ENCODE data around the gene CDYL.
"Not testable (repeated sequence)": the region's sequence is repeated elsewhere in the genome, so short reads cannot be mapped to it uniquely, and the experiment has no call there.

Gene CDYL

DNA sequence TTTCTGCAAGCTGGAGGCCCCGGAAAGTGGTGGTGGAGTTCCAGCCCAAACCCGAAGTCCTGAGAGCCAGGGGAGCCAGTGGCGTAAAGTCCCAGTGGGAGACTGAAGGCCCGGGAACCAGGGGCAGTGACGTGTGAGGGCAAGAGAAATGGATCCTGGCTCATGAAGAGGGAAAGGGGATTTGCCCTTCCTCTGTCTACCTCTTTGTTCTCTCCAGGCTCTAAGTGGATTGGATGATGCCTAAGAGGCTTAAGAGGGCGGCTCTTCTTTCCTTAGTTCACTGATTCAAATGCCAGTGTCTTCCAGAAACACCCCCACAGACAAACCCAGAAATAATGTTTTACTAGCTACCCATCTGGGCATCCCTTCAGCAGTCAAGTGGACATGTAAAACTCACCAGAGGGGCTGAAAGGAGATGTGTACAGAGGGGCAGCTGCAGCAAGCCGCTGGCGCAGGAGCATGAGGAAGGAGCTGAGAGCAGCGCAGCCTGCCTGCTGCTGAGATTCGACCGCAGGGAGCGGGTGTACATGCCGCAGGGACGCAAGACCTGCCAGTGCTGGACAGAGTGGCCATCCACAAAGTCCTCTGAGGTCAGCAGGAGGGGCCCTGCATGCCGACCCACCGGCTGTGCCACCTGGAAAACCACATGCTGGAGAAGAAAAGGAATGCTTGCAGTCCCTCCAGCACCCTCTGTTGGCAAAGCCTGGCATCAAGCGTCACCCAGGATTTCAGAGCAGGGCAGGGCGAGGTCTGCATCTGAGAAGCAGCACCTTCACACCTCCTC lies 29.5 kb downstream of the CDYL start:
- DNase-seq (ENCODE audit: low spot score): peak; percentile 47

DNA sequence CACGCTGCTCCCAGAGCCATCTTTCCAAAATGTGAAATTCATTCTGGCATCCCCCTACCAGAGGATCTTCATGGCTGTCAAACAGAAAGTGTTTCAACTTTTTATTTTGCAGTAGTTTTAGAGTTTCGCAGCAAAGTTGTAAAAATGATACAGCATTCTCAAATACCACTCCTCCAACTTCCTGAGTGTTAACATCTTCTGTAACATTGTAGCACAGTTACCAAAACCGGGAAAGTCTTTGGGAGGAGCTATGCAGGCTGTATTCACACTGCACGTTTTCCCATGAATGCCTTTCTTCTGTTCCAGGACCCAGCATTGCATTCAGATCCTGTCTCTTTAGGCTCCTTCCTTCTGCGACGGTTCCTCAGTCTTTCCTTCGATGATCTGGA lies 30.1 kb downstream of the CDYL start:
- no peak for DNase-seq (ENCODE audit: low spot score)

DNA sequence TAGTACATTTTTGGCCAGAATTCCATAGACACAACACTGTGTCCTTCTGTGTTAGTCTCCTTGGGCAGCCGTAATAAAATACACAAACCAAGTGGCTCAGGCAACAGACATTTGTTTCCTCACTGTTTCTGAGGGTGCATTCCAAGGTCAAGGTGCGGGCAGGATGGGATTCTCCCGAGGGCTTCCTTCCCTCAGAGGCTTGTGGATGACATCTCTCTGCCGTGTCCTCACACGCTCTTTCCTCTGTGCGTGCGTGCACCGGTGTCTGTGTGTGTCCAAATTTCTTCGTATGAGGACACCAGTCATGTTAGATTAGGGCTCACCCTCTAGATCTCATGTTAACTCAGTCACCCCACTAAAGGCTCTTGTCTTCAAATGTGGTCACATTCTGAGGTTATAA lies 30.6 kb downstream of the CDYL start:
- DNase-seq (ENCODE audit: low spot score): no peak

DNA sequence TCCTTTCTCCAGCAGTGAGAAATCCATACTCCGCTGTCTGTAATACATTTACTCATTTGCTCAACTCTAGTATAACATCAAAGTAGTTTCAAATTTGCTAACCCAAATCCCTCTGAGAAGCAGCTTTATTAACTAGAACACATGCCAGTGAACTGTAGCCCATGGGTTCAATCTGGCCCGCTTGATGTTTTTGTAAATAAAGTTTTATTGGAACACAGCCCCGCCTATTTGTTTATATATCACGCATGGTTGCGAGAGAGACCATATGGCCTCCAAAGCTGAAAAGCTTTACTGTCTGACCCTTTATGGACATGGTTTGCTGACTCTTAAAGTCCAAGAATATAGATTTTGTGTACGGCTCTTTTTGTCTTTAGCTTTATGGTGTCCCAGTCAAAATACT lies 32.2 kb downstream of the CDYL start:
- no peak for DNase-seq (ENCODE audit: low spot score)

DNA sequence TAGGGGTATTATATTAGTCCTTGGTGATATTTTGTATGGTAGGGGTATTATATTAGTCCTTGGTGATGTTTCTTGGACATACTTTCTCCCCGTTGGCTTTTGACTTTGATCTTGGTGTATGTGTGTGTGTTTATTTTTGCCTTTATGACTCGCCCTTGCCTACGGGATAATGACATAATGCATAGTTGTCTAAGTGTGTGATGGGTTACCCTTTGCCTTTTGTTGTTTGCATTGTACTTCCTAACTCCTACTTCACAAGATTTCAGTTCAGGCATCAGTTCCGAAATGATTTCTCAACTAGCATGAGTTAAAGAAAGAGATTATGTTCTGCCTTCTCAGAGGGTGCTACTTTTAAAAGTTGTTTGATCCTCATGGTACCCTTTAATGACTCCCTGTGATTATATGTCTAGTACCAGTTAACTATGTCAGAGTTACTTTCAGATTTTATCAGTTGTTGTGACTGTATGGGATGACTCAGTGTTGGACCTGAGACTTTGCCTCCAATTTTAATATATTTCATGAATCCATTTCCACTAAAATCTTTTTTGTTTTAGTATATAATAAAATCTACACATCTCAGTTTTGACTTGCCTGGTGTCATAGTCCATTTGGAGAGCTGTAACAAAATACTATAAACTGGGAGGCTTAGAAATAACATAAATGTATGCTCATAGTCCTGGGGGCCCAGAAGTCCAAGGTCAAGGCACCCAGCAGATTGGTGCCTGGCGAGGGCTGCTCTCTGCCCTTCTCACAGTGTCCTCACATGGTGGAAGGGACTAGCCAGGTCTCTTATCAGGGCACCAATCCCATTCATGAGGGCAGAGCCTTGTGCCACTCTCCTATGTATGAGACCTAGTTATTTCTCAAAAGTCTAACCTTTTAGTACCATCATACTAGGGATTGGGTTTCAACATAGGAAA lies 34.1 kb downstream of the CDYL start:
- peak; percentile 16 for DNase-seq (ENCODE audit: low spot score)

DNA sequence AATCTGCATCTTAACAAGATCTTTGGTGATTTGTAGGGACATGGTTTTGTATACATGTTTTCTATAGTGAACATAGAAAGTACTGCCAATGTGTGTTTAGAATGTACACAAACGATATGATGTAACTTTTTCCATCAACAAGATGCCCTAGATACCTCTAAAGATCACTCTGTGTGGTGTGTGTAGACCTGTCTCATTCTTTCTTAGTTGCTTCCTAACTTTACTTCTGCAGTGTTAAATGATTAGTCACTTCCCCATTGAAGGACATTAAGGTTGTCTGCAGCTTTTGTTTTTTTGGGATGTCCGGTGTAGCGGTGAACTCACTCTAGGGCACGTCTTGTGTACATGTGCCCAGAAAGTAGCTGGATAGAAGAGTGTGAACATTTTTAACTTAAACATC lies 35.9 kb downstream of the CDYL start:
- no peak for DNase-seq (ENCODE audit: low spot score)

DNA sequence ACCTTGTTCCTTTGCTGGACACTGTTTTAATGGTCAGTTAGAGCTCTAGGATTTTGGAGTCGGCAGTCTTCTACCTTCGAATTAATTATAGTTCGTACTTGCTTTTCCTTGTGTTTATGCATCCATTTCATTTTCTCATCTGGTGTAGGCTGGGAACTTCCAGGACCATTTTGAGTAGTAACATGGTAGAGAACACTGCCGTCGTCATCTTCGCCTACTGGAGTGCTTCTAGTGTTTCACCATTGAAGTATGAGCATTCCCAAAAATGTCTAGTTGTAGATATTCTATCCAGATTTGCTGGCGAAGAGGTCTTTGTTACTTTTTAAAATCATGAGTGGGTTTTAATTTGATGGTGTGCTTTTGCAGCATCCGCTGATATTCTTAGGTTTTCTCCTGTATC lies 36.9 kb downstream of the CDYL start:
- DNase-seq (ENCODE audit: low spot score): no peak

DNA sequence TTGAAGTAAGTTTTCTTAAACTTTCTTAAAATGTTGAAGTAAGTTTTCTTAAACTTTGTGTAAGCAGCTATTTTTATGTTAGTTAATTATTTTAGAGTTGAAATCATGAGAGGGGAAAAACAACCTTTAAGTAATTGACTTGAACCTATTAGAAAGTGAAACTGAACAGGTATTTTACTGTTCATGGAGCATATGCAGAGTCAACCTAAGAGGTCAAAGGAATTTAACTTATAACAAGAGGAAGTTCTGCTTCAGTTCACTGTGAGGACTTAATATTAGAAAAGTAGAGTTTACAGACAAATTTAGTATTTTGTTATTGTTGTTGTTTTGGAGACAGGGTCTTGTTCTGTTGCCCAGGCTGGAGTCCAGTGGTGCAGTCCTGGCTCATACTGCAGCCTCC lies 38.0 kb downstream of the CDYL start:
- DNase-seq (ENCODE audit: low spot score): no peak

DNA sequence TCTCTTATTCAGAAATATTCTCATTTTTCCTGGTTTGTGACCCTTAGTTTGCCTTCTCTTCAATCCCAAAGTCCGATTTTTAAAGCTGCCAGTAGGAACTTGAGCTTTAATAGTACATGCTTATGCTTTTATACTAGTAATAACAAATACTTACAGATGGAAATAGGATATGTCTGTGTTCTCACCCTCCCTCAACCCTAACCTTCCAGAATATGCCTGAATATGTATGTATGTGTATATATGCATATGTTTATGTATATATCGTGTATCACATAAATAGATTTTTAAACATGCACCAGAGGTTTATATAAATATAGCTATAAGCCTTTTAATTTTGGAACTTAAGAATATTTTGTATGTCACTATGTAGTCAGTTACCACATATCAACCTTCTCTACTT lies 38.8 kb downstream of the CDYL start:
- no peak for DNase-seq (ENCODE audit: low spot score)

DNA sequence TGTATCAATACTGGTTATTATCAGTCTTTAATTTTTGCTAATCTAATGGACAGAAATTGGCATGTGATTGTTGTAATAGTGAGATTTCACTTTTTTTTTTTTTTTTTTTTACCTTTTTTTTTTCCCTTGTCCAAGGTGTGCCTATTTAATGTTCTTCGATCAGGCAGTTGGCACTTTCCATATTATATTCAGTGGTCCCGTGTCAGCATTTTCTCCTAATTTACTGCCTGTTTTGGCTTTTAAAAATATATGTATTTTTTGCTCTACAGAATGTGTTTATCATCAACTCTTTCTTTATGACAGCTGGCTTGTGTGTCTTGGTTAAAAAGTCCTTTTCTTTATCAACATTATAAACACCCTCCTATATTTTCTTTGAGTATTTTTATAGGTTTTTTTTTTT lies 39.4 kb downstream of the CDYL start:
- DNase-seq (ENCODE audit: low spot score): no peak

DNA sequence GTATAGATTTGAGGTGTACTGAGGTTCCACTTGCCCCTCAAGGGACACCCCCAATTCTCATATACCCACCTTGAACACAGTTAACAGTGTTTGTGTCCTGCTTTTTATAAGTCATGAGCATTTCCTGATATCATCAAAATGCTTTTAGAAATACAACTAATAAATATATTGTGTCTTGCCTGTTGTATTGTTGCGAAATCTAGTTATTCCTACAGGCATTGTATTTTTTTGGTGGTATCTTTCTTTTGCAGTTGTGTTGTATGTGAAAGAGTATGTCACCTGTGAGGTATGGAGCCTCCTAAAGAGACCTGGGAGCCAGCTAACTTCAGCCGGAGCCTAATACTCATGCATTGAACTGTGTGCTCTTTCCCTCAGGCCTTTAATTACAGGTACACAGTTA lies 40.7 kb downstream of the CDYL start:
- DNase-seq (ENCODE audit: low spot score): no peak

DNA sequence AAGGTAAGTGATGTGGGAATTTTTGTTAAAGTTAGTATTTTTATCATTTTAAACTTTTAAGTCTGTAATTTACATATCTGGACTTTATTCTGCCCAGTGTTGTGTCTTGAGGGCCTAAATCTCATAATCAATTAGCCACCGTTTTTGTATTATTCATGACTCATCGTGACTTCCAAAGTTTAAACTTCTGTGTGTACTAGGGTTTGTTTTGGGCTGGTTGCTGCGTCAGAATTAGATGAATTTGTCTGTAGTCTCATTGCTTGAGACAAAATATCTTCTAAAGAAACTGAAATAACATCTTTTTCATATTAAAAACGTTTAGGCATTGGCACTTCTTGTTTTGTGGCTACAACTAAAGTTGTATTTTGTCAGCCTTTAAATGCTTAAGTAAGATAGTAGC lies 41.3 kb downstream of the CDYL start:
- peak; percentile 36 for DNase-seq (ENCODE audit: low spot score)

DNA sequence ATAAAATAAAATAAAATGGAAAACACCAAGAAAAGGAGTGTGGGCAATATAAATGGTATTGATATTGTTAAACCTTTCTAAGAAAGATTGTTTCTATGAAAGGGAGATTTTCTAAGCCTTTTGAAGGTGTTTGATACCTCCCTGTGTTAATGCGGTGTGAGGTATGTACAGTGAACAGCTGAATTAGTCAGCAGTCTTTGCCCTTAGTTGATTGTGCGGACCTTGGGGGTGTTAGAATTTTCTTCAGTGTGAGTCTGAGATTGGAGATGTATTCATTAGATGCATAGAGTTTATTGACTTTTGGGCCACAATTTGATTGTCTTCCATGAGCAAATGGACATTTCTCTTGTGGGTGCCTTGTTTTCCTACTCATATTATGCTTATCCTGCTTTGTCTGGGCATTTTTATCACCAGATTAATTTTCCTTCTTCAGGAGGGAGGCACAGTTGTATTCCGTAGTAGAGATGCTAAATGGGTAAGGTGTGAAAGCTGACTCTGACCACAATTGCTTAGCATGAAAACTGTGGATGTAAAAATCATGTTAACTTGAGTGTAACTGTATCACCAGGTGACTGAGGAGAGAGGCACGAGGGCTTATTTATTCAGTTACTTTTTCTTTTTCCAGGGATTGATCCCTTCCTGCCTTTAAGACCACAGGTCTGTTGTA lies 42.2 kb downstream of the CDYL start:
- no peak for DNase-seq (ENCODE audit: low spot score)

DNA sequence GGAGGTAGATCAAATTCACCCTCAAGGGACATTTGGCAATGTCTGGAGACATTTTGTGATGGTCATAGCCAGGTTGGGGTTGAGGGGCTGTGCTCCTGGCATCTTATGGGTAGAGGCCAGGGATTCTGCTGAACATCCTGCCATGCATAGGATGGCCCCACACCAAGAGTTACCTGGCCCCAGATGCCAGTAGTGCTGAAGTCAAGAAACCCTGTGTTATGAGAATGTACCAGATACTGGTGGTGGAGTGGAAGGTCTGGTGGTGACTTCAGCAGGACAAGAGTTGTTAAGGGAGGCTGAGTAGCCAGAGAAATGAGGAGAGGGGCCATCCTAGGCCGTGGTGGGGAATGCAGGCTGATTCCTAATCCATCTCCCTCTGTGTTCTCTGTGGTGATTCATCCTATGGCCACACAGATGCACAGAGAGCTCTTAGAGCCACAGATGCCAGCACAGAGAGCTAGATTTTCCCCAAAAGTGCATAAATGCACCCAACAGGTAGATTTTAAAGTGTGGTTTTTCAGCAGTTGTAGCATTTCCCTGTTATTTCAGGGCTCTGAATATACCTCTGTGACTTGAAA lies 43.6 kb downstream of the CDYL start:
- DNase-seq (ENCODE audit: low spot score): peak; percentile 44

DNA sequence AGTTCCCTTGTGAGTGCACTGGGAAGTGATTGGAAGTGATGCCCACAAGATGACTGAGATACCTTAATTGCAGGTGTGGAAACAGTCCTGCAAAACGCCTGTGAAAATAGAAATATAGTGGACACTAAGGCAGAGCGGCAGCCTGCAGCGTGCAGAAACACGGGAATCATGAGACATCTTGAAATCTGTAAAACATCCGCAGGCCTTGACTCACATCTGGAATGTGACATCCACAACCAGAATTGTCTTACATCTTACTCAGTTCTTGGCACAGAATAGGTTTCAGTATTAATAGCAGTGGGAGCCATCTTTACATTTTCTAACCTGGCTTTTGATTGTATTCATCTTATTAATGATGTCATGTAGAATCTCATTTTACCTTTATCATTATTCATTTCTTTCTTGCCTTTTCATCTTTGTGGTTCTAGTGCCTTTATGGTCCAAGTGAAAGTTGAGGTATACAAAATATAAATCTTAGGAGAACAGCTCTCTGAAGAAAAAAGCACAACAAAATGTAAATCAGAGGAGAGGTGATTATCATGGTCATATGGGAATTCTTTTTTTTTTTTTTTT lies 44.6 kb downstream of the CDYL start:
- peak; percentile 84 for DNase-seq (ENCODE audit: low spot score)

DNA sequence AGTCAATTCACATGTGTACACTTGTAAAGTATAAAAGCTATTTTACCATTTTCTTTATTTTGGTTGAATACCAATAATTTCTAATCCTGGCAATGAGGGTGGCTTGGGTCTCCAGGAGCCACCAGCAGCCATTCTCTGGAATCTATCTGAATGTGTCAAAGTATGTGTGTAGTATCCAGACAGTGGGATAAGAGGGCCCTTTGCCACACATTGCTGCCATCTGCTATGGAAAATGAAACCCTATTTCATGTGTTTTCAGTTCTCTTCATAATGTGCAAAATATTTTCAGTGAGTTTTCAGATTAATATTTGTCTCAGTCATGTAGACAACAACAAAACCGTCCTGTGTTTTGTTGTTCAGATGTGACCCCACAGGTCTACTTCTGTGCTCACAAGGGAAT lies 46.3 kb downstream of the CDYL start:
- DNase-seq (ENCODE audit: low spot score): no peak

DNA sequence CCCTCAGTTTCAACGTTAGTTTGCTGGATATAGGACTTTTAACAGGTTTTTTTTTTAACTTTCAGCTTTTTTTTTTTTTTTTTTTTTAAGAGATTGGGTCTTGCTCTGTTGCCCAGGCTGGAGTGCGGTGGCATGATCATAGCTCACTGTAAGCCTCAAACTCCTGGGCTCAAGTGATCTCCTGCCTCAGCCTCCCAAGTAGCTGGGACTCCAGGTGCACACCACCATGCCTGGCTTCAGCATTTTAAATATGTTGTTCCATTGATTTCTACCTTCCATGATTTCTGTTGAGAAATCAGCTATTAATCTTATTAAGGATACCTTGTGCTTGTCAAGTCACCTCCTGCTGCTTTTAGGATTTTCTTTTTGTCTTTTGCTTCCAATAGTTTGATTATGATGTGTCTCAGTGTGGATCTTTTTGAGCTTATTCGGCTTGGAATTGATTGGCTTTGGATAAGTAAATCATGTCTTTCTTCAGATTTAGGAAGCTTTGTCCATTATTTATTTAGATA lies 52.0 kb downstream of the CDYL start:
- no peak for DNase-seq (ENCODE audit: low spot score)

DNA sequence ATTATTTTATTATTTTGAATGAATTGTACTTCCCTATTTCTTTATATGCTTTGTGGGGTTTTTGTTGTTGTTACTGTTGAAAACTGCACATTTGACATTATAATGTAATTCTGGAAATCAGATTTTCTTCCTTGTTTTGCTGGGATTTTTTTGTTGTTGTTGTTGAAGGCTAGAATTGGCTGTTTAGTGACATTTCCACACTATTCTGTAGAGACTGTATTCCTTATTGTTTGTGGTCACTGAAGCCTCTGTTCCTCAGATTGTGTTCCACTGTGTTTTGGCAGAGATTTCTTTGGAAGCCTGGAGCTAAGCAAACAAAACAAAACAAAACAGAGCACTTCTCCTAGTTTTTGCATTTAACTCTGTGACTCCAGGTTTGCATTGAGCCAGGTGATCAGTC lies 52.9 kb downstream of the CDYL start:
- DNase-seq (ENCODE audit: low spot score): no peak

DNA sequence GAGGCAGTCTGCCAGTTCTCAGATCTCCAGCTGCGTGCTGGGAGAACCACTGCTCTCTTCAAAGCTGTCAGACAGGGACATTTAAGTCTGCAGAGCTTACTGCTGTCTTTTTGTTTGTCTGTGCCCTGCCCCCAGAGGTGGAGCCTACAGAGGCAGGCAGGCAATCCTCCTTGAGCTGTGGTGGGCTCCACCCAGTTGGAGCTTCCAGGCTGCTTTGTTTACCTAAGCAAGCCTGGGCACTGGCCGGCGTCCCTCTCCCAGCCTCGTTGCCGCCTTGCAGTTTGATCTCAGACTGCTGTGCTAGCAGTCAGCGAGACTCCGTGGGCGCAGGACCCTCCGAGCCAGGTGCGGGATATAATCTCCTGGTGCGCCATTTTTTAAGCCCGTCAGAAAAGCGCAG lies 59.3 kb downstream of the CDYL start:
- DNase-seq (ENCODE audit: low spot score): not testable (repeated sequence)

DNA sequence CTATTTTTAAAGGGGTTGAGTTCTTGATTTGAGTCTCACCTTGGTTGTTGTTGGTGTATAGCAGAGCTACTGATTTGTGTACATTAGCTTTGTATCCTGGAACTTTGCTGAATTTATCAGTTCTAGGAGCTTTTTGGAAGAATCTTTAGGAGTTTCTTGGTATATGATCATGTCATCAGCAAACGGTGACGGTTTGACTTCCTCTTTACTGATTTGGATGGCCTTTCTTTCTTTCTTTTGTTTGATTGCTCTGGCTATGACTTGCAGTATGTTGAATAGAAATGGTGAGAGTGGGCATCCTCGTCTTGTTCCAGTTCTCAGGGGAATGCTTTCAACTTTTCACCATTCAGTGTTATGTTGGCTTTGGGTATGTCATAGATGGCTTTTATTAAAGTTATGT lies 64.0 kb downstream of the CDYL start:
- DNase-seq (ENCODE audit: low spot score): no peak

DNA sequence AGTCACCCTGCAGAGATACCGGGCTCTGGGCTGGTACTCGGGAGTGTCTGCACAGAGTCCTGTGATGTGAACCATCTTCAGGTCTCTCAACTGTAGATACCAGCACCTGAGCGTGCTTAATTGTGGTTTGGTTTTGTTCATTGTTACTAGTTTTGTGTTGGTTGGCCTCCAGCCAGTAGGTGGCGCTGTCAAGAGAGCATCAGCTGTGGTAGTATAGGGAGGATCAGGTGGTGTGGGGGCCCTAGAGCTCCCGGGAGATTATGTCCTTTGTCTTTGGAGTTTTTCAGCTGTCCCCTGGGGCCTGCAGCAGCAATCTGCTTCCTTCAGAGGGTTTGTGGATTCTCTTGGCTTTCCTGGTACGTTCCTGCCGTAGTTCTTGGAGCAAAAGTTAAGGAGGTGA lies 67.9 kb downstream of the CDYL start:
- DNase-seq (ENCODE audit: low spot score): no peak

DNA sequence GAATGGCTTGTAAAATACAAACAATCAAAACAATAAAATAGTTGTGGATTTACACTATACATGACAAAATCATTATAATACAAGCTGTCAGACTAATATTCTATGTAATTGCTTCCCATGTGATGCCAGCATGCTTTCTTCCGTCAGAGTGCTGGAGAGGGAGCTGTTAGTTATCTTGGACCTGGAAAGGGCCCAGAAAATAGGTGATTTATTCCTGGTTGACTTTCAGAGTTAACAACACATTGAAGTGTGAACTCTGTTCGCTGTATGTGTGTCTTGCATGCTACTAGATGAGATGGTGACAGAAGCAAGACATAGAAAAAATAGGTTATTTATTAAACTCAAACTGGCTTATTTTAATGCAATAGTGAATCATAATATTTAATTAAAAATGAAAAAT lies 70.2 kb downstream of the CDYL start:
- no peak for DNase-seq (ENCODE audit: low spot score)
